ENCODE data around the gene ABHD12B. TPM values are rescaled to one million over a fixed set of nuclear protein-coding genes. Genes with fewer than 3 reads are reported as not detected.

The ABHD12B gene
- total RNA-seq, 2 donors from 2014 or later, result 0.80 to 55.0 TPM

DNA sequence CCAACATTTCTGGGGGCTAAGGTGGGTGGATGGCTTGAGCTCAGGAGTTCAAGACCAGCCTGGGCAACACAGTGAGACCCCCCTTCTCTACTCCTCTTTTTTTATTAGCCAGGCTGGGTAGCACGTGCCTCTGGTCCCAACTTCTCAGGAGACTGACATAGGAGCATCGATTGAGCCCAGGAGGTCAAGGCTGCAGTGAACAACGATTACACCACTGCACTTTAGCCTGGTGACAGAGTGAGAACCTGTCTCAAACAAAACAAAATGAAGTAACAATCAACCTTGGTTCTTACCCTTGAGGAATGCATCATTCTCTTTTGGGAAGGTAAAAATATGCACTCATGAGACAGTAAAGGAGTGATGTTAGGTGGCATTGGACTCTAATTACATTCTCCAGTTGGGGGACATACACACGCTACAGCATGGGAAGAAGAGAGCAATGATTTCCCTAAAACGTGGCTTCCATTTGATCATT is 37.0 kb upstream of the ABHD12B start:
- H3K27me3 Mint-ChIP-seq (ENCODE audit: insufficient read depth), result peaks cover 93% of the 10 kb centered on the region
- WGBS, 2 experiments (ENCODE audit: insufficient coverage in 1 of 2, insufficient read length in 1 of 2), result 86 to 88% methylated on average over 5 of the region's 5 CpGs

DNA sequence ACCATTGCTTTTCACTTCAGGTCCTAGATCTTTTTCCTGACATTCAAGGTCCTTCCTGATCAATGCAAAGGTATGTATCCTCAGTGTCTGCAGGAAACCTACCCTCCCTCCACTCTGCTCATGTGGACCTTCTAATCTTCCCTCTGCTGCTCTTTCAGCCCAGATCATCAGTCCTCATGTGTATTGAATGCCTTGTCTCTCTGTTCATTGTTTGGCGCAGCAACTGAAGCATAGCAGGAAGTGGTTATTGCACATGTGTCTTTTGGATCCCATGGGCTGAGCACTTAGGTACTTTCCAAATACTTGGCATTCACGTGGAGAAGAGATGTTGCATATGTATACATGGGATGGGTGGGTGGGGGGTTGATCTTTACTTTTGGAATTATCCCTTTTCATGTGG is 36.6 kb upstream of the ABHD12B start:
- H3K36me3 Mint-ChIP-seq (ENCODE audit: low read depth), result no peaks in the 10 kb centered on the region
- no peaks in the 10 kb centered on the region for H3K9me3 ChIP-seq (ENCODE audit: control insufficient read depth, low read length)
- H3K27me3 ChIP-seq (ENCODE audit: control insufficient read depth, insufficient read depth, low read length, poor library complexity, severe bottlenecking), result peaks cover 92% of the 10 kb centered on the region
- H3K36me3 ChIP-seq (ENCODE audit: control insufficient read depth, insufficient read depth, low read length), result no peaks in the 10 kb centered on the region
- no peak overlapping the region for H3K27ac ChIP-seq (ENCODE audit: low read depth, low read length)
- H3K4me1 Mint-ChIP-seq, result peaks cover 10% of the 10 kb centered on the region
- TF ChIP-seq, protein P1, sequence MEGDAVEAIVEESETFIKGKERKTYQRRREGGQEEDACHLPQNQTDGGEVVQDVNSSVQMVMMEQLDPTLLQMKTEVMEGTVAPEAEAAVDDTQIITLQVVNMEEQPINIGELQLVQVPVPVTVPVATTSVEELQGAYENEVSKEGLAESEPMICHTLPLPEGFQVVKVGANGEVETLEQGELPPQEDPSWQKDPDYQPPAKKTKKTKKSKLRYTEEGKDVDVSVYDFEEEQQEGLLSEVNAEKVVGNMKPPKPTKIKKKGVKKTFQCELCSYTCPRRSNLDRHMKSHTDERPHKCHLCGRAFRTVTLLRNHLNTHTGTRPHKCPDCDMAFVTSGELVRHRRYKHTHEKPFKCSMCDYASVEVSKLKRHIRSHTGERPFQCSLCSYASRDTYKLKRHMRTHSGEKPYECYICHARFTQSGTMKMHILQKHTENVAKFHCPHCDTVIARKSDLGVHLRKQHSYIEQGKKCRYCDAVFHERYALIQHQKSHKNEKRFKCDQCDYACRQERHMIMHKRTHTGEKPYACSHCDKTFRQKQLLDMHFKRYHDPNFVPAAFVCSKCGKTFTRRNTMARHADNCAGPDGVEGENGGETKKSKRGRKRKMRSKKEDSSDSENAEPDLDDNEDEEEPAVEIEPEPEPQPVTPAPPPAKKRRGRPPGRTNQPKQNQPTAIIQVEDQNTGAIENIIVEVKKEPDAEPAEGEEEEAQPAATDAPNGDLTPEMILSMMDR (conservative IDR thresholded peaks at IDR 0.05), result no peak
- peaks cover 93% of the 10 kb centered on the region for H3K27me3 Mint-ChIP-seq (ENCODE audit: insufficient read depth)
- H3K4me3 Mint-ChIP-seq, result no peak overlapping the region
- WGBS, 2 experiments (ENCODE audit: insufficient coverage in 1 of 2, insufficient read length in 1 of 2), result 79 to 85% methylated on average over 2 of the region's 2 CpGs
- no peak overlapping the region for H3K27ac Mint-ChIP-seq
- no peaks in the 10 kb centered on the region for H3K9me3 Mint-ChIP-seq
- H3K9ac ChIP-seq (ENCODE audit: extremely low read depth, low read length, poor library complexity, severe bottlenecking), result no peak overlapping the region
- no peaks in the 10 kb centered on the region for H3K4me1 ChIP-seq (ENCODE audit: control insufficient read depth, insufficient read depth, low read length)
- no peak overlapping the region for H3K4me3 ChIP-seq (ENCODE audit: low read length)
- DNase-seq, result no peak

More for the DNA sequence above, 37.0 kb upstream of the ABHD12B start:
- Mint-ChIP-seq H3K36me3 (ENCODE audit: low read depth) (no peaks in the 10 kb centered on the region), H3K9me3 (no peaks in the 10 kb centered on the region), H3K4me1 (peaks cover 11% of the 10 kb centered on the region), H3K4me3 (no peak overlapping the region), H3K27ac (no peak overlapping the region)
- Histone ChIP-seq H3K9me3 (ENCODE audit: control insufficient read depth, low read length) (no peaks in the 10 kb centered on the region), H3K27ac (ENCODE audit: low read depth, low read length) (no peak overlapping the region), H3K9ac (ENCODE audit: extremely low read depth, low read length, poor library complexity, severe bottlenecking) (no peak overlapping the region), H3K36me3 (ENCODE audit: control insufficient read depth, insufficient read depth, low read length) (no peaks in the 10 kb centered on the region), H3K27me3 (ENCODE audit: control insufficient read depth, insufficient read depth, low read length, poor library complexity, severe bottlenecking) (peaks cover 92% of the 10 kb centered on the region), H3K4me1 (ENCODE audit: control insufficient read depth, insufficient read depth, low read length) (no peaks in the 10 kb centered on the region), H3K4me3 (ENCODE audit: low read length) (no peak overlapping the region)
- no peak for DNase-seq
- TF ChIP-seq, protein P1 (conservative IDR thresholded peaks at IDR 0.05), result no peak

DNA sequence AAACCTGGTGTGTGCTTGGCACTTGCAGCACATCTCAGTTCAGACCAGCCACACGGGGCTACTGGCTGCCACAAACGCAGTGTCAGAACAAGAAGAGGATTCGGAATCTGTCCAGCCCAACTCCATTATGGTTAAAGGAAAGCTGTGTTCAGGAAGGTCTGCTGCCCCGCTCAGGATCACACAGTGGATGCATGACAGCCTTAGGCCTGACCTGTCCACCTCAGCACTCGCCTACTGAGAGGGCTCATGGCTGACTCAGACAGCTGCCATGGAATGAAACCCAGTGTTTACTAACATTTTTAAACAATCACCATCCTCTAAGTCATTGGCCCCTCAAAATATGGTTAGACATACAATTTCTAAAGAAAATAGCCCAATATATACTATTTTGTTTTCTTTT is 35.3 kb upstream of the ABHD12B start:
- no peaks in the 10 kb centered on the region for H3K36me3 Mint-ChIP-seq (ENCODE audit: low read depth)
- DNase-seq, result no peak
- Histone ChIP-seq H3K27ac (ENCODE audit: low read depth, low read length) (no peak overlapping the region), H3K4me3 (ENCODE audit: low read length) (no peak overlapping the region), H3K4me1 (ENCODE audit: control insufficient read depth, insufficient read depth, low read length) (no peaks in the 10 kb centered on the region), H3K9me3 (ENCODE audit: control insufficient read depth, low read length) (no peaks in the 10 kb centered on the region), H3K27me3 (ENCODE audit: control insufficient read depth, insufficient read depth, low read length, poor library complexity, severe bottlenecking) (peaks cover 99% of the 10 kb centered on the region), H3K9ac (ENCODE audit: extremely low read depth, low read length, poor library complexity, severe bottlenecking) (no peak overlapping the region), H3K36me3 (ENCODE audit: control insufficient read depth, insufficient read depth, low read length) (no peaks in the 10 kb centered on the region)
- H3K9me3 Mint-ChIP-seq, result no peaks in the 10 kb centered on the region
- no peak overlapping the region for H3K4me3 Mint-ChIP-seq
- 93 to 96% methylated on average over 4 to 5 of the region's 5 CpGs for WGBS, 2 experiments (ENCODE audit: insufficient coverage in 1 of 2, insufficient read length in 1 of 2)
- H3K27me3 Mint-ChIP-seq (ENCODE audit: insufficient read depth), result peaks cover 99% of the 10 kb centered on the region
- peaks cover 7% of the 10 kb centered on the region for H3K4me1 Mint-ChIP-seq
- TF ChIP-seq, protein P1 (conservative IDR thresholded peaks at IDR 0.05), result no peak
- no peak overlapping the region for H3K27ac Mint-ChIP-seq

All from endodermal cell (in vitro differentiated cells).